ENCODE results near the gene TRIM67.
"Not testable (repeated sequence)": the region's sequence is repeated elsewhere in the genome, so short reads cannot be mapped to it uniquely, and the experiment has no call there.

TRIM67 gene

DNA sequence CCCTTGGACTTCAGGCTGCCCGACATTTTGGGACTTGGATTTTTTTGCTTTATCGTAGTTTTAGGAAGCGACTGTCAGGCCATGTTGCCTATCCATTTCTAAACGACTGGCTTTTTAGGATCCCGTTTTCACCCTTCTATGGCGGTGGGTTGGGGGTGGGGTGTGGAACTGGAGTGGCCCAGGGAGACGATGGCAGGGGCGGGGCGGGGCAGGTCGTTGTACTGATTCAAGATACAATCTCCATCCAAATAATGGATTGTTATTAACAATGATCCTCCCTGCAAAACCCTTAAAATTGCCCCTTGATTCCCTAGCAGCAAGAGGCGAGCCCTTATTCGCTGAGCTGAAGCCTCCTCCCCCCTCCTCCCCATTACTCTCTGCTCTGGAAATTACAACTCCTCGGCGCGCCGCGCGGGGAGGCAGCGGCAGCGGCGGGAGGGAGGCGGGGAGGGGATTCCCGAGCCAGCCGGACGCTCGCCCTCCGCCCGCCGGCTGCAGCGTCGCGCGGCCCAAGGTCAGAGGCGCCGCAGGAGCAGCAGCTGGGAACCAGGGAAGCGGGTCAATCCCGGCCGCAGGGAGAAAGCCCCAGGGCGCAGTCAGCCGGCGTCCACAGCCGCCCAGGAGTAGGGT, at the start of gene TRIM67:
Gene TRIM67, plus strand, starts transcription at position 392 of the 630 bp plus-strand sequence. CDS start 912 bp downstream, outside the sequence.
- peak; percentile 62 for DNase-seq

- DNase-seq: no peak
Observed at GRCh38 chr1:231116738-231117137, 45.1 kb upstream of the TRIM67 start.

DNA sequence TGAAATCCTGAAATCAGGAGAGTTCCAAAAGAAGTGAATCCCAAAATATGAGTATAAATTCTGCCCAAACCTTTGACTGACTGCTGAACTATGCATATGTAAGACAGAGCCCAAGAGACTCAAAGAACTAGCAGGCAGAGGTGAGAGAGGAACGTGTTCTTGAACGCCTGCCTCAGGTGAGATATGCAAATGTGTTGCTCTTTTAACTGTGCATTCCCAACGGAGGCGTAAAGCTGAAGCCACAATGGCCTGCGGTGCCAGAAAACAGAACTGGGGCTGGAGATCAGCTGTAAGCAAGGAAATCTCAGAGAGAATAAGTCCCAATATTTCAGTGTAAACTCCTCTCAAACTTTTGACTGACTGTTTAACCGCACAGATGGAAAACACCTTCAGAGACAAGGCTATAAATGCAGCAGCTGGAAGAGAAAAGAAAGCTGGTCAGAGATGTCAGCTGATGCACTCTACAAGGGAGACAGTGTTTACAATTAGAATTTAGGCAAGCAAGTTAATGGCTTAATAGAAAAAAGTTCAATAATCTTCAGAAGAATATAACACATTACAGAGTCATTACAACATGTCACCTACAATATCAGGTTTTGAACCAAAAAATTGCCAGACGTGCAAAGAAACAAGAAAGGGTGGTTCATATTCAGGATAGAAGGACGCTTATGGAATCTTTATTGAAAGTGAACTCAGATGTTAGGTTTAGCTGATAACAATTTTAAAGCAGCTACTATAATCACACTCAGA, 43.0 kb upstream of the TRIM67 start:
- DNase-seq: no peak

DNA sequence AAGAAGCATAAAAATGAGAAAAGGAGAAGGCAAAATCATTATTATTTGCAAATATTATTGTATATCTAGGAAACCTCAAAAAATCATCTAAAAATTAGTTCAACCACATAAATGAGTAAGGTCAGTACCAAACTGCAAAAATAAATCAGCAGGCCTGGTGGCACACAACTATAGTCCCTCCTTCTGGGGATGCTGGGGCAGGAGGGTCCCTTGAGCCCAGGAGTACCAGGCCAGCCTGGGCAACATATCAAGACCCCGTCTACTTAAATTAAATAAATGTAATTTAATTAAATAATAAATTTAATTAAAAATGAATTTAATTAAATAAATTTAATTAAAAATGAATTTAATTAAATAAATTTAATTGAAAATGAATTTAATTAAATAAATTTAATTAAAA, 40.3 kb upstream of the TRIM67 start:
- DNase-seq: no peak

GRCh38 chr1:231122143-231122542, 39.7 kb upstream of the TRIM67 start:
- DNase-seq: no peak

- no peak for DNase-seq
Observed at GRCh38 chr1:231124746-231125145, 37.1 kb upstream of the TRIM67 start.

DNA sequence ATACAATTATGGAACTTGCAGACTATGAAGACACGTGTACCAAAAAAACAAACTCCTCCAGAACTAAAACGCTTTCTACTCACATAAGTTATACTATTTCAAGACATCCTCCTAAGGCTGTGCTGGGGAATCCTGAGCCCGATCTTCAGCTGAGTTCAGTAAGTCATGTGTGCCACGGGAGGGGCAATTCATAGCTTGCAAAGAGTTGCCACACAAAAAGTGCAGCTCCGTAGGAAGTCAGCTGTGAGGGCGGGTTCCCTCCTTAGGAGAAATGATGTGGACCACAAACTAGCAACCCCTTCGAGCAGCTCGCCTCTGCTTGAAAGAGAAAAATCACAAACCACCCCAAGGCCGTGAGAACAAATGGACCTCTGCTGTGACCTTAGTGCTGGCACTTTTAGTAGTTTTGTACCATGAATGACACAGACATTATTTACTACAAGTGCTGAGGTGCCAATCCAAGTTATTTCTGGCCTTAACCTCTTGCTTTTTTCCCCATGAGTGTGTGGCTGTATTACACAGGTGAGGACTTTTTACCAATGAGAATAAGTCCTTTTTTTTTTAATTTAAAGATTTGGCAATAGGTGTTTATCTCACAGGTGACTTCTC, 35.8 kb upstream of the TRIM67 start:
- no peak for DNase-seq

DNA sequence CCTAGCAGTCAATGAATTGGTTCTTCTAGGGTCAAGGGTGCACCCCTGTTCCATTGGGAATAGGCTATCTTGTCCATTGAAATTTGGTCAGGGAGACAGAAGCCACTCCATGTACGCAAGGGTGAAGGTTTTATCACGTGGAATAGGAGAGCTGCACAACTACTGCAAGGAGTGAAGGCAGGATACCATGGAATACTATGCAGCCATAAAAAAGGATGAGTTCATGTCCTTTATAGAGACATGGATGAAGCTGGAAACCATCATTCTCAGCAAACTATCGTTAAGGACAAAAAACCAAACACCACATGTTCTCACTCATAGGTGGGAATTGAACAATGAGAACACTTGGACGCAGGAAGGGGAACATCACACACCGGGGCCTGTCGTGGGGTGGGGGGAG, 34.8 kb upstream of the TRIM67 start:
- DNase-seq: not testable (repeated sequence)

DNA sequence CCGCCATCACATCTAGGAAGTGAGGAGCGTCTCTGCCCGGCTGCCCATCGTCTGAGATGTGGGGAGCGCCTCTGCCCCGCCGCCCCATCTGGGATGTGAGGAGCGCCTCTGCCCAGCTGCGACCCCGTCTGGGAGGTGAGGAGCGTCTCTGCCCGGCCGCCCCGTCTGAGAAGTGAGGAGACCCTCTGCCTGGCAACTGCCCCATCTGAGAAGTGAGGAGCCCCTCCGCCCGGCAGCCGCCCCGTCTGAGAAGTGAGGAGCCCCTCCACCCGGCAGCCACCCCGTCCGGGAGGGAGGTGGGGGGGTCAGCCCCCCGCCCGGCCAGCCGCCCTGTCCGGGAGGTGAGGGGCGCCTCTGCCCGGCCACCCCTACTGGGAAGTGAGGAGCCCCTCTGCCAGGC, 33.4 kb upstream of the TRIM67 start:
- not testable (repeated sequence) for DNase-seq

GRCh38 chr1:231130544-231130943, 31.3 kb upstream of the TRIM67 start:
- DNase-seq: no peak

GRCh38 chr1:231132591-231132990, 29.3 kb upstream of the TRIM67 start:
- not testable (repeated sequence) for DNase-seq

DNA sequence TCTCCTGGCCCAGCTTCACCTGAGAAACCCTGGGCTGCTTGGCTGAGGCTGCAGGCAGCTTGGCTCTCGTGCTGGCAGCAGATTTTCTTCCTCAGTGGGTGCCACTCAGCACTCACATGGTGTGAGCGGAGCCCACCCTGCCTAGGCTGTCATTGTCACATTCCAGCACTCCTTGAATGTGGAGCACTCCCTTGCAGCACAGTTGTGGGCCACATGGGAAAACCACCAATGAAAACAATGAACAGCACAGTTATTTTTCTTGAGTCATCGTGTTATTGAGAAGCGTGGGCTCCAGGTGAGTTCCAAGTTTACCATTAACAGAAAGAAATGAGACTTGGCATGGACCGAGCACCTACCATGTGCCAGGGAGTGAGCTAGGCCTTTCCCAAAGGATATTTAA, 27.2 kb upstream of the TRIM67 start:
- DNase-seq: no peak

- DNase-seq: no peak
Observed at GRCh38 chr1:231138236-231138635, 23.6 kb upstream of the TRIM67 start.

DNA sequence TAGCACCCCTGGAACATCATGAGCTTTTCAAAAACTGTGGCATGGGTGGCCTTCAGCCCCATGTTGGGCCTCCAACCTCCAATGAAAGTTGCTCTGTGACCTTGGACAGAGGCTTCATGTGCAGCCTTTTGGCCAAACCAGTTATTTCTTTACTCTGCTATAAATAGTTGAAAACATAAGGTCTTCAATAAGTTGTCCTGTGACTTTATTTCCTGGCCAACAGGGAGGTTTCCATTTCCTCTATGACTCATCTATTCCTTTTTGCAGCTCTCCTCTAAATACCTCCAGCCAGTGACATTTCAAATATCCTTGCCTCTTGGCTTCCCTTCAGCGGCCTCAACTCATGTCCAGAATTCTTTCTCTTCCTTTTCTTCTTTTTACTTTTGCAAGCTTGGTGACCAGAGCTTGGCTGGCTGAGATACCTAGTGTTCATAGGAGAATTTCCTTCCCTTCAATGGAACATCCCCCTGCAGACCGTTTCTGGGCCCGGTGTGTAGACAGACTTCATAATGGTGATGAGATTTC, 22.7 kb upstream of the TRIM67 start:
- no peak for DNase-seq

DNA sequence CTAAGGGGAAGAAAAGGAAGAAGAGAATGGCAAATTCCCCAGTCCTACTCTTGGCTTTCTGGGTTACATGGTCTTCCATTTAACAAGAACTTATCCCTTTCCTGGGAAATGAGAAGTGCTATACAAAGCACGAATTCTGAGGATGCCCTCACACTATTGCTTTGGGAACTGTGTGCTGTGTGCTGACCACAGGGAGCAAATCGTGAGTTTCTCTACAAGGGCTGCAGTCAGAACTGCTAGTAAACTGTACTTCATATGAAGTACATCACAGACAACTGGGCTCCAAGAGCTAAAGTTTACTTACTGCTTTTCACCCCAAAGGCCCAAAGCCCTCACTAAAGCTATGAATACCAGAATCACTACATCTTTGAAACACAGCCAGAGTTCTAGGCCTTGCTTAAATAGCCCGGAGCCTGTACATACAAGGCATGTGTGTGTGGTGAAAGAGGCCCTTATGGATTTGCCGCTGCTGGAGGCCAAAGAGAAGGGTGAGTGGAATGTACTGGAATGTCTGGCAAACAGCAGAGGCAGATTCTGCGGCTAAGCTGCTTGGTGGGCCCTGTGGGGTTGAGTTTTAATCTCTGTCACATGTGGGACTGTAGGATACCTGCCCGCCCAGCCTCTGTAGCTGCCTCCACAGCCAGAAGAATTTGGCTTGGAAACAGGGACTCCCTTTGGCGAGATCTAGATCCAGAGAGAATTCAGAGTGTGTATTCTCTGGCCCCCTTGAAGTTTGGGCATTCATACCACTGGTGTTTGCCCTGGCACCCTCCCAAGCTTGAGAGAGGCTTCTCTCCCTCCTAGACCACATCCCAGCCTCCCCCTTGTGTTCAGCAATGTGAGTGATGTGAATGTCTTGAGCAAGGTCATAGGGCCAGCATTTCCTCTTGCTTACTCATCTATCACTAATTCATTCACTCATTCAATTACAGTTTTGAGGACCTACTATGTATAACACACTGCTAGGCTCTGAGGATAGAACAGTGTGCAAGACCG, 21.9 kb upstream of the TRIM67 start:
- no peak for DNase-seq

DNA sequence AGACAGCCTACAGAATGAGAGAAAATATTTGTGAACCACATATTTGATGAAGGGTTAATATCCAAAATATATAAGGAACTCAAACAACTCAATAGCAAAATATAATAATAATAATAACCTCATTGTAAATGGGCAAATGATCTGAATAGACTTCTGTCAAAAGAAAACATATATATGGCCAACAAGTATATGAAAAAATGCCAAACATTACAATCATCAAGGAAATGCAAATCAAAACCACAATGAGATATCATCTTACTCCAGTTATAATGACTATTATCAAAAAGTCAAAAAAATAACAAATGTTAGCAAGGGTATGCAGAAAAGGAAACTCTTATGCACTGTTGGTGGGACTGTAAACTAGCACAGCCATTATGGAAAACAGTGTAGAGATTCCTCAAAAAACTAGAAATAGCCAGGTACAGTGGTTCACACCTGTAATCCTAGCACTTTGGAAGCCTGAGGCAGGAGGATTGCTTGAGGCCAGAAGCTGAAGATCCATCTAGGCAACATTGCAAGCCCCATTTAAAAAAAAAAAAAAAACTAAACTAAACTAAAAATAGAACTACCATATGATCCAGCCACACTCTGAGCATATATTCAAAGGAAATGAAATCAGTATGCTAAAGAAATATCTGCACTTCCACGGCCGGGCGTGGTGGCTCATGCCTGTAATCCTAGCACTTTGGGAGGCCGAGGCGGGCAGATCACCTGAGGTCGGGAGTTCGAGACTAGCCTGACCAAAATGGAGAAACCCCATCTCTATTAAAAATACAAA, 17.3 kb upstream of the TRIM67 start:
- no peak for DNase-seq

DNA sequence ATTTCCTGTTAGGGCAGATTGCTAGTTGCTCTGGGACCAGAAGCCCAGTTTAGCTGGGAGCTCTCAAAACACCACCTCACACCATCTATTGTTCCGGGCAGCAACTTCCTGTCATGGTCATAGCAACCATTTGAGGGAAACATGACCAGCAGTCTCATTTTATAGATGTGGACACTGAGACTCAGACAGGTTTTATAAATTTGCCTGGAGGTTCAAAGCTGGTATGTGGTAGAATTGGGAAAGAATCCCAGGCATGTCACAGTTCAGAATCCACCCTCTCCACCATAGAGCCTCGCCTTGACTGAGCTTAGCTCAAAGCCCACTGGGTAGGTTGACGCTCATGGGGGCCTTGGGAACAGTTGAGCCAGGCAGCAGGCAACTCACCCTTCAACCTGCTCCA, 14.0 kb upstream of the TRIM67 start:
- DNase-seq: no peak

DNA sequence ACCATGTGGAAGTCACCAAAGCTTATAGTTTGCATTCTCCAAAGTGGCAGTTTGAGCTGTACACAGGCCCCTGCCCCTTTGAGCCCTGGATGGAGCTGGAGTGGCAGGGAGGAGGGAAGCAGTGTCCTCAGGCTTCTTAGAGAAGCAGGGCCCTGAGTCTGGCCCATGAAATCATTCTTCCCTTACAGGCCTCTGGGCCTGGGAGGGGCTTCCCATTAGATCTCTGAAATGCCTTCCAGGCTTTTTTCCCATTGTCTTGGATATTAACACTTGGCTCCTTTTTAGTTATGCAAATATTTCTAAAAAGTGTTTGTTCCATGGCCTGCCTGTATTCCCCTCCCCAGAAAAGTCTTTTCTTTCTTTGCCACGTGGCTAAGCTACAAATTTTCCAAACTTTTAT, 10.0 kb upstream of the TRIM67 start:
- no peak for DNase-seq

- DNase-seq: no peak
Observed at GRCh38 chr1:231153726-231154125, 8.1 kb upstream of the TRIM67 start.

DNA sequence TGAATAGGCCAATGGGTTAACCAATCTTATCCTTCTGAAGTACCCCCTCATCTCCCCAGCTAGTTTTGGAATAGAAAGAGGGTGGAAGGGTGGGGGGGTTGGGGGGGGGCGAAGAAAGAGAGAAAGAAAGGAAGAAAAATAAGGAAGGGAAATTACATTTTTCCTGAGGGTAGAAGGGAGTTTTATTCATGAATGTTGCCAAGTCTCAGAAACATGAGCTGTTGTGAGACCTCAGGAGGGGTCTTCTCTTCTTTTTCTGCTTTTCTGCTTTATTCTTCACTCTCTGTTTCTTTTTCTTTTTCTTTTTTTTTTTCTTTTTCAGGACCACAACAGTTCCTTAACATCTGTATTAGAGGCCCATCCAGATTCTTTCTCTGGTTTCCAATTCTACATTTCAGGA, 6.0 kb upstream of the TRIM67 start:
- no peak for DNase-seq

GRCh38 chr1:231157311-231157710, 4.5 kb upstream of the TRIM67 start:
- no peak for DNase-seq

DNA sequence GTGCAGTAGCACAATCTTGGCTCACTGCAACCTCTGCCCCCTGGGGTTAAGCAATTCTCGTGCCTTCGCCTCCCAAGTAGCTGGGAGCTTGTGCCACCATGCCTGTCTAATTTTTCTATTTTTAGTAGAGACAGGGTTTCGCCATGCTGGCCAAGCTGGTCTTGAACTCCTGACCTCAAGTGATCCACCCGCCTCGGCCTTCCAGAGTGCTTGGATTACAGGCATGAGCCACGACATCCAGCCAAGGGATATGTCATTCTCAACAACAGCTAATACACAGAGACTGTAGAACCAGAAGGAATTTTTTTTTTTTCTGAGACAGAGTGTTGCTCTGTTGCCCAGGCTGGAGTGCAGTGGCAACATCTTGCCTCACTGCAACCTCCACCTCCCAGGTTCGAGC, 3.7 kb upstream of the TRIM67 start:
- DNase-seq: not testable (repeated sequence)
